GM12801 (cell line): ENCODE results near the gene GJD3.

Experiments
- TF ChIP-seq, protein P1 (sequence below): IDR thresholded peaks from one replicate; pipeline ENCODE4 v1.5.1; 2011; ENCODE audit warnings: control low read depth; ENCODE audit not compliant: insufficient read length; ENCODE audit errors: extremely low read depth

GJD3 gene

DNA sequence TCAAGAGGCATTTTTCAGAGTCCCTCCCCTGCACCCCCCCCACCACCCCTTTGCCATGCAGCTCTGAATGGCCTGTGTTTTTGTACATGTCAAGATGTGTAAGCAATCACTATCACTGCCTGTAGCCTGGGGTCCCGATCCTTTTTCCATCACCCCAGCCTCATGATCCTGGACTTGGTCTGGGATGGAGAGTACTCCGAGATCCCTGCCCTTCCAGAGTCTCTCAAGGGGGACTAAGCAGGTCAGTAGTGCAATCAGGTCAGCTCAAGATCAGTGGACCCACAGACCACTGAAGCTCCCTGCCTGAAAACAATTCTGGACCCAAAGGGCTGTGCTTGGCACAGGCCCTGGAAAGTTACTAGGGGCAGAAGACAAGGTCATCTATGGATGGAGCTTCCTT, 7.5 kb upstream of the GJD3 start:
- TF ChIP-seq, protein P1, sequence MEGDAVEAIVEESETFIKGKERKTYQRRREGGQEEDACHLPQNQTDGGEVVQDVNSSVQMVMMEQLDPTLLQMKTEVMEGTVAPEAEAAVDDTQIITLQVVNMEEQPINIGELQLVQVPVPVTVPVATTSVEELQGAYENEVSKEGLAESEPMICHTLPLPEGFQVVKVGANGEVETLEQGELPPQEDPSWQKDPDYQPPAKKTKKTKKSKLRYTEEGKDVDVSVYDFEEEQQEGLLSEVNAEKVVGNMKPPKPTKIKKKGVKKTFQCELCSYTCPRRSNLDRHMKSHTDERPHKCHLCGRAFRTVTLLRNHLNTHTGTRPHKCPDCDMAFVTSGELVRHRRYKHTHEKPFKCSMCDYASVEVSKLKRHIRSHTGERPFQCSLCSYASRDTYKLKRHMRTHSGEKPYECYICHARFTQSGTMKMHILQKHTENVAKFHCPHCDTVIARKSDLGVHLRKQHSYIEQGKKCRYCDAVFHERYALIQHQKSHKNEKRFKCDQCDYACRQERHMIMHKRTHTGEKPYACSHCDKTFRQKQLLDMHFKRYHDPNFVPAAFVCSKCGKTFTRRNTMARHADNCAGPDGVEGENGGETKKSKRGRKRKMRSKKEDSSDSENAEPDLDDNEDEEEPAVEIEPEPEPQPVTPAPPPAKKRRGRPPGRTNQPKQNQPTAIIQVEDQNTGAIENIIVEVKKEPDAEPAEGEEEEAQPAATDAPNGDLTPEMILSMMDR: no peak

DNA sequence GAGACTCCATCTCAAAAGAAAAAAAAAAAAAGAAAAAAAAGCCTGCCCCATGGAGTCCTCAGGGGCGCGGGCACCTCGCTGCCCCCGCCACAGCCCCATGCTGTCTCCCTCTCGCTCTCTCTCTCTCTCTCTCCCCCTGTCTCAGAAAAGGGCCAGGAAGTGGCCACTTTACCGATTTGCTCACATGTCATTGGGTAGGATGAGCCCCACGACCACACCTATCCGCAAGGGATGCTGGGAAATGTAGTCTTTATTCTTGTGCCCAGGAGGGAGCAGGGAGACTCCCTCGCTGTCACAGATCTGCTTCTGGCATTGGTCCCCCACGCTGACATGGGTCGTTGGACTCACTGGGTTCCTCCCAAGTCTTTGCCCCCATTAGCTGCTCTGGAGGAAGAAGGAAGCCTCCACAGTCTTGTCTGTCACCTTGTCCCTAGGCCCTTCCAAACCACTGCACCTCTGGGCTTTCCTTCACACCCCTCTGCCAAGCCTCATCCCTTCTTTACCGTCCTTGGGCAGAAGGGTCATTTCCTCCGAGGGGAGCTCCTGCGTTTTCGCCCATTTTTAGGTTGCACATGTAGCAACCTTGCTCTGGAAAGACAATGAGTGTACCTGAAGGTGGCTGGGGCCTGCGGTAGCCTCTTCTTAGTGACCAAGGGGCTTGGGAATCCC, 6.9 kb upstream of the GJD3 start:
- TF ChIP-seq, protein P1: no peak

DNA sequence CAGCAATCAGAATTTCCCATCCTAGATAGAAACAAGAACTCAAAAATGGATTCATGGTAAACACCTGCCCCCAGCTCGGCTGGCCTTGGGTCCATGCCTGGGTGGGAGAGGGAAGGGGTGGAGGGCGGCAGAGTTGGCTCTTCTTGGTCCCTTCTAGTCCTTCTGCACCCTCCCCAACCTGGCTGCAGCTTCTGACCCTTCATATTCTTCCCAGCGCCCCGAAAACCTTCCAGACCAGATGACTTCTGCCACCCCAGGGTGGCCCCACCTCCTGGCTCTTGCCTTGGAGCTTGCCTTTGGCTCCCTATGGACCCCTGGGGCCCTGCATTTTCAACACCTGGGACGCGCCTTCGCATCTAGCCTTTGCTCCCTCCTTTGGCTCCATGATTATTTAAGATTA, 5.4 kb upstream of the GJD3 start:
- TF ChIP-seq, protein P1: no peak

DNA sequence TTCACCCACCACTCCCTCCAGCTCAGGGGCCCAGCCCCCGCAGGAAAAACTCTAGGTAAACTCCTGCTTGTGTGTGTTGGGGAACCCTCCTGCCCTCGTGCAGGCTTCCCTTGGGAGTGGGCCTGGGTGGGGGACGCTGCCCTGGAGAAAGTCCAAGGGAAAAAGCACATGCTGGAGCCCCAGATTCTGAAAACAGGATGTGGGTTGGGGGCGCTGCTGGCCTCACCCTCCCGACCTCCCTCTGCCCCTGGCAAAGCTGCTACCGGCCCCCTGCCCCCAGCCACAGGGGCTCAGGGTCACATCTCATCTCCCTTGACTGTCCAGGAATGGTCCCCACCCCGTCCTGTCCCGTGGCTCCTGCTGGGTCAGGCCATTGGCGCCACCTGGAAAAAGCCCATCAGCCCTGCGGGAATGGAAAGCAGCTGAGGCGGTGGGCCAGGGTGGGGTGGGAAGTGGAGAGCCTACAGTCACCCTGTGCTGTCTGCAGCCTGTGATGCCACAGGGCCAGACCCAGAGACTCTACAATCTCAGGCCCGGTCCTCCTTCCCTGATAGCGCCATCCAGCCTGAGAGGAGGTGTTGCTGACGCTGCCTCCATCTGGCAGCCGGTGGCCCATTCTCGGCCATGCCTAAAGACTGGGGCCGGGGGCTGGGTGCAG, 2.5 kb upstream of the GJD3 start:
- TF ChIP-seq, protein P1: no peak

DNA sequence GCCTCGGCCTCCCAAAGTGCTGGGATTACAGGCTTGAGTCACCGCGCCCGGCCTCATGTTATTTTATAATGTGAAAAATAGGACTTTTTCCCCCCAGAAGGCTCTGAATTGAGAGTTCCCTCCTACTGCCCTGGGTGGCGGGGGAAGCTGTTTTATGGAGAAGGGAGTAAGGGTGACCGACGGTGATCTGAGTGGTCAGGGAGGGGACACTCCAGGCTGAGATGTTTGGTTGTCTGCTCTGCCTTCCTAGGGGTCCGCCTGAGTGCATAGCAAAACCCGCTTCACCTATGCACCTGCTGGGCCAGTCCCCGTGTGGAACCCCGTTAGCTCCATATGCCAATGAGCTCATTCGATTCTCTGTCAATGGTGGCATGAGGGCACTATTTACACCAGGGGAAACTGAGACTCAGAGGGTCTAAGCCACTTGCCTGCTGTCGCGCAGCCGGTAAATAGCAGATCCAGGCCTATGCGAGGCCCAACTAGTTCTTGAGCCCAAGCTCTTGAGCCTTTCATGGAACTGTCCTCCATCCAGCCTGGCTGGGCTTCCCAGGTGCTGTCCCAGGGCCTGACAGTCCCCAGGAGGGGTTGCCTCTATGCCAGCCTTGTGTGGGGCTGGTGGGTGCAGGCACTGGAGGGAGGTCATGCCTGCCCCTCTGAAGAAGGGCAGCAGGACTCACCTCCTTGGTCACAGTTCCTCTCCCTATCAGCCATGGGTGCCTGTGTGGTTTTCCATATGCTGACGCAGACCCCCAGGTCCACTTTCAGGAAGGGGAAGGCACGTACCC, 1.7 kb upstream of the GJD3 start:
- TF ChIP-seq, protein P1: no peak

DNA sequence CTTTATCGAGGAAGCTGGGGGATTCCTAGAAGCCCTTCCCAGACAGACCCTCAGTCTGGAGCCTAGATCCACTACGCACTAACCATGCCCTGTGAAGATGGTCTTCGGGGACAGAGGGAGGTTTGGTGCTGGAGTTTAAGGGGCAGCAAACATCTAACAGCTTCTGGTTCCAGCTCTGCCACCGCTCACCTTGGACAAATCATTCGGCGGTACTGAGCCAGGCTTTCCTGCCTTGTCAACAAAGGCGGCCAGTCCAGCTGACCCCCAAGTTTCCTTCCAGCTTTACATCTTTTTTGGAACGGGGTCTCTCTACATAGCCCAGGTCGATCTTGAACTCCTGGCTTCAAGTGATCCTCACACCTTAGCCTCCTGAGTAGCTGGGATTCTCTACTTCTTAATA, 369 bp upstream of the GJD3 start:
- TF ChIP-seq, protein P1: no peak

DNA sequence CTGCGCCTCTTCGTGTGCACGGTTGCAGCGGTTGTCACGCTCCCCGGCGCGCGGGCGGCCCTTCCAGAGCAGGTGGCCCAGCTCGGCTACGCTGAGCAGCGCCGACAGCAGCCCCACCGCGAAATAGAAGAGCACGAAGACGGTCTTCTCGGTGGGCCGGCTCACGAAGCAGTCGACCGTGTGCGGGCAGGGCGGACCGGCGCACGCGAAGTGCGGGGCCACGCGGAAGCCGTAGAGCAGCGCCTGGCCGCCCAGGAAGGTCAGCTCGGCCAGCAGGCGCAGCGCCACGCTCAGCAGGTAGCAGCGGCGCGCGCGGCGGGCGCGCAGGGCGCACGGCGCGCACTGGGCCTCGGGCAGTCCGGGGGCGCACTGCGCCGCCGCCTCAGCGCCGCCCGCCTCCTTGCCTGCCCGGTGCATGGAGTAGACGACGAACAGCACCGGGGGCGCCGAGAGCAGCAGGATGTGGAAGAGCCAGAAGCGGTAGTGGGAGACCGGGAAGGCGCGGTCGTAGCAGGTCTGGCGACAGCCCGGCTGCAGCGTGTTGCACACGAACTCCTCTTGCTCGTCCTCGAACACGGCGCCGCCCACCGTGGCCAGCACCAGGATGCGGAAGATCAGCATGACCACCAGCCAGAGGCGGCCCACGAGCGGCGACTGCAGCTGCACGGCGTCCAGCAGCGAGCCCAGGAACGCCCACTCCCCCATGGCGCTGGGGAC, 1.3 kb downstream of the GJD3 start:
- TF ChIP-seq, protein P1: no peak
